ENCODE results near the gene FBXO24. TPM values are rescaled to one million over a fixed set of nuclear protein-coding genes. Genes with fewer than 3 reads are reported as not detected.

The FBXO24 gene
- total RNA-seq, 1 donor from 2014 or later = 0.49 TPM

DNA sequence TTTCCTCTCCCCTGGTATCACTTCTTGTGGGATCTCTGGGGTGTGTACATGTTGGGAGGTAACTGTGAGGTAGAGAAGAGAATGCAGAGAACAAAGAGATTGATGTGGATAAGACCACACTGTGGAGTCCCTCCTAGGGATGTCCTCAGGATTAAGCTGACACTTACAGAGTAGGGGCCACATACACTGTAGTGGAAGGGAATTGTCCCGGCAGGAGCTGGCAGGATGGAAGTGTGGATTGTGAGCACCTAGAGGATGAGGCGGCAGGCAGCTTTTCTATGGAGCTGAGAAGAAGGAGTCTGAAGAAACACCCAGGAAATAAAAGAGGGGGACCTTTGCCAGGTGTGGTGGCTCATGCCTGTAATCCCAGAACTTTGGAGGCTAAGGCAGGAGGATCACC, 33.6 kb upstream of the FBXO24 start:
- no peak for DNase-seq
- Mint-ChIP-seq H3K27ac (ENCODE audit: unreplicated experiment) (no peak overlapping the region), H3K27me3 (ENCODE audit: unreplicated experiment) (peaks cover 4% of the 10 kb centered on the region), H3K9me3 (ENCODE audit: unreplicated experiment) (no peaks in the 10 kb centered on the region), H3K4me1 (ENCODE audit: low read depth, unreplicated experiment) (no peaks in the 10 kb centered on the region), H3K4me3 (ENCODE audit: unreplicated experiment) (no peak overlapping the region), H3K36me3 (ENCODE audit: unreplicated experiment) (no peaks in the 10 kb centered on the region)
- TF ChIP-seq, protein P1, sequence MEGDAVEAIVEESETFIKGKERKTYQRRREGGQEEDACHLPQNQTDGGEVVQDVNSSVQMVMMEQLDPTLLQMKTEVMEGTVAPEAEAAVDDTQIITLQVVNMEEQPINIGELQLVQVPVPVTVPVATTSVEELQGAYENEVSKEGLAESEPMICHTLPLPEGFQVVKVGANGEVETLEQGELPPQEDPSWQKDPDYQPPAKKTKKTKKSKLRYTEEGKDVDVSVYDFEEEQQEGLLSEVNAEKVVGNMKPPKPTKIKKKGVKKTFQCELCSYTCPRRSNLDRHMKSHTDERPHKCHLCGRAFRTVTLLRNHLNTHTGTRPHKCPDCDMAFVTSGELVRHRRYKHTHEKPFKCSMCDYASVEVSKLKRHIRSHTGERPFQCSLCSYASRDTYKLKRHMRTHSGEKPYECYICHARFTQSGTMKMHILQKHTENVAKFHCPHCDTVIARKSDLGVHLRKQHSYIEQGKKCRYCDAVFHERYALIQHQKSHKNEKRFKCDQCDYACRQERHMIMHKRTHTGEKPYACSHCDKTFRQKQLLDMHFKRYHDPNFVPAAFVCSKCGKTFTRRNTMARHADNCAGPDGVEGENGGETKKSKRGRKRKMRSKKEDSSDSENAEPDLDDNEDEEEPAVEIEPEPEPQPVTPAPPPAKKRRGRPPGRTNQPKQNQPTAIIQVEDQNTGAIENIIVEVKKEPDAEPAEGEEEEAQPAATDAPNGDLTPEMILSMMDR (IDR thresholded peaks at IDR 0.05; ENCODE audit: partially characterized antibody, unreplicated experiment) = no peak

DNA sequence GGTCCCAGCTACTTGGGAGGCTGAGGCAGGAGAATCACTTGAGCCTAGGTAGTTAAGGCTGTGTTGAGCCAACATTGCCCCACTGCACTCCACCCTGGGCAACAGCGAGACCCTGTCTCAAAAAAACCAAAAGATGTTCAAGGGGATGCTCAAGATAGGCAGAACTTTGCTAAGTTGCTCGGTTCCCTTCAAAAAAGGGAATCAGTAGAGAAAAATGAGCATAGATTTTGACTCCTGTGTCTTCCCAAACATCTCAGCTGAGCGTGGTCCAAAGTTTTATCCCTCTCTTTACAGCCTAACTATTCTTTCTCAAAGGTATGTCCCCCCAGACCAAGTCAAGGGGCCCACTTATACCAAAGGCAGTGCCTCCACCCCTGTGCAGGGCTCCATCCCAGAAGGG, 33.1 kb upstream of the FBXO24 start:
- TF ChIP-seq, protein P1 (IDR thresholded peaks at IDR 0.05; ENCODE audit: partially characterized antibody, unreplicated experiment) = no peak
- Mint-ChIP-seq H3K27ac (ENCODE audit: unreplicated experiment) (no peak overlapping the region), H3K4me1 (ENCODE audit: low read depth, unreplicated experiment) (no peaks in the 10 kb centered on the region), H3K36me3 (ENCODE audit: unreplicated experiment) (no peaks in the 10 kb centered on the region), H3K27me3 (ENCODE audit: unreplicated experiment) (peaks cover 4% of the 10 kb centered on the region), H3K4me3 (ENCODE audit: unreplicated experiment) (no peak overlapping the region), H3K9me3 (ENCODE audit: unreplicated experiment) (no peaks in the 10 kb centered on the region)
- no peak for DNase-seq

DNA sequence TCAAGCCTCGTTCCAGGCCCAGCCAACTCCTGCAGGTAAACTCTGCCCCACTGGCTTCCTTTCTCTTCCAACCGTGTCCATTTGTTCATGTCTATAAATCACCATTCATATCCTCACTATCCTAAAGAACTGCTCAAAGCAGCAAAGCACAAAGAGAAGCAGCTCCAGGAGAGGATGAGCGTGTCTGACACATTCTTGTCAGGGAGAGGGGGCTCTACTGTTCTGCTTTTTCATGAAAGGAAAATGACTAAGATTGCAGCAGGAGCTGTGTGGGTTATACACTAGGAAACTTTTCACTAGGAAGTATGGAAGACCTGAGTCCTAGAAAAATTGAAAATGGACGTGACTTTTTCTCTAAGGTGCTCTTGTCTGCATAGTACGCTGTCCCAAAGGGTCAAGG, 30.4 kb upstream of the FBXO24 start:
- TF ChIP-seq, protein P1 (IDR thresholded peaks at IDR 0.05; ENCODE audit: partially characterized antibody, unreplicated experiment) = no peak
- no peaks in the 10 kb centered on the region for H3K36me3 Mint-ChIP-seq (ENCODE audit: unreplicated experiment)
- H3K27ac Mint-ChIP-seq (ENCODE audit: unreplicated experiment) = no peak overlapping the region
- H3K4me1 Mint-ChIP-seq (ENCODE audit: low read depth, unreplicated experiment) = no peaks in the 10 kb centered on the region
- no peak overlapping the region for H3K4me3 Mint-ChIP-seq (ENCODE audit: unreplicated experiment)
- H3K27me3 Mint-ChIP-seq (ENCODE audit: unreplicated experiment) = no peaks in the 10 kb centered on the region
- no peak for DNase-seq
- H3K9me3 Mint-ChIP-seq (ENCODE audit: unreplicated experiment) = no peaks in the 10 kb centered on the region

DNA sequence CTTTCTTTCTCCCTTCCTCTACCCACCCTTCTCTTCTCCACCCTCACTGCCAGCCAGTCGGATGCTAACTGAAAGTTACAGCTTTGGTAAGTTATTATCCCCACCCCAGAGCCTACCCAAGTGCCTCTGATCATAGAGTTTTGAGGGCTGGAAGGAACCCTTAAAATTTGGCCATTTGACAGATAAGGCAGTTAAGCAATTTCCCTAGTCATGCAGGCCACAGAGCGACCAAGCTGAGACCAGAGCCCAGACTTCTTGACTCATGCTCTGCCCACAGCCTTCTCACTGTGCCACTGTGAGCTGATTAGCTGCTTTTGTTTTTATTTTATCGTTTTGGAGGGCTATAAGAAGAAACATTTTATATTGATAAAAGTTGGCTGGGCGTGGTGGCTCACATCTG, 29.6 kb upstream of the FBXO24 start:
- Mint-ChIP-seq H3K9me3 (ENCODE audit: unreplicated experiment) (no peaks in the 10 kb centered on the region), H3K27ac (ENCODE audit: unreplicated experiment) (no peak overlapping the region), H3K27me3 (ENCODE audit: unreplicated experiment) (peaks cover 2% of the 10 kb centered on the region), H3K4me1 (ENCODE audit: low read depth, unreplicated experiment) (no peaks in the 10 kb centered on the region), H3K36me3 (ENCODE audit: unreplicated experiment) (no peaks in the 10 kb centered on the region), H3K4me3 (ENCODE audit: unreplicated experiment) (no peak overlapping the region)
- no peak for DNase-seq
- TF ChIP-seq, protein P1 (IDR thresholded peaks at IDR 0.05; ENCODE audit: partially characterized antibody, unreplicated experiment) = no peak

DNA sequence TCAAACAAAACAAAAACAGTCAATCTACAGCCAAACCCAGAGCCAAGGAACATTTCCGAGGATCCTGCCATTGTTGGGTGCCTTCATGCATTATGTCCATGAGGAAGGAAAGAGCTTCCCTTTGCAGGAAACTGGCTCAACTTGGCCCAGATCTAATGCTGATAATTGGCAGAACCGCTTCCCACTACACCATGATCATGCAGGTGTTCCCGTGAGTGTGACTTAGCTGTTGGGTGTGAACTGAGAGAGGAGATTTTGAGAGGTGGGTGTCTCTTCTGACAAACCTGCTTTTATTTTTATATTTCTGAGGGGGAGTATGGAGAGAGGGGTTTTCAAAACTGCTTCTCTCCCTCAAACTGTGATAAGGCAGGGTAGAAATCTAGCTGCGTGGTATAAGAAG, 27.0 kb upstream of the FBXO24 start:
- H3K27ac Mint-ChIP-seq (ENCODE audit: unreplicated experiment) = no peak overlapping the region
- H3K36me3 Mint-ChIP-seq (ENCODE audit: unreplicated experiment) = no peaks in the 10 kb centered on the region

More for the DNA sequence above, 27.0 kb upstream of the FBXO24 start:
- H3K4me3 Mint-ChIP-seq (ENCODE audit: unreplicated experiment) = no peak overlapping the region
- DNase-seq = no peak
- H3K27me3 Mint-ChIP-seq (ENCODE audit: unreplicated experiment) = peaks cover 2% of the 10 kb centered on the region
- H3K4me1 Mint-ChIP-seq (ENCODE audit: low read depth, unreplicated experiment) = no peaks in the 10 kb centered on the region
- TF ChIP-seq, protein P1 (IDR thresholded peaks at IDR 0.05; ENCODE audit: partially characterized antibody, unreplicated experiment) = no peak
- H3K9me3 Mint-ChIP-seq (ENCODE audit: unreplicated experiment) = no peaks in the 10 kb centered on the region

Data from glutamatergic neuron (in vitro differentiated cells).